Hepatocyte (in vitro differentiated cells): ENCODE data around the gene SPECC1L.

ENCODE experiments used
- EZH2 ChIP-seq: fragments of 200-600 bp; sonication (generic); IDR thresholded peaks from 2 replicates; pipeline ENCODE4 v1.6.1; 2016; ENCODE audit warnings: antibody characterized with exemption, mild to moderate bottlenecking, borderline replicate concordance
- EZH2phosphoT487 ChIP-seq: fragments of 200-600 bp; sonication (generic); IDR thresholded peaks from one replicate; pipeline ENCODE4 v1.6.1; 2018; ENCODE audit warnings: antibody characterized with exemption, mild to moderate bottlenecking, low read depth, moderate library complexity; ENCODE audit not compliant: unreplicated experiment, severe bottlenecking
- TF ChIP-seq, protein P1 (sequence below): fragments of 200-600 bp; sonication (generic); IDR thresholded peaks from 2 replicates; pipeline ENCODE4 v1.5.1; 2016; ENCODE audit warnings: antibody characterized with exemption, mild to moderate bottlenecking; ENCODE audit not compliant: poor library complexity

GRCh38 chr22:24393012-24393559 lies 122.5 kb downstream of the SPECC1L start:
- TF ChIP-seq, protein P1, sequence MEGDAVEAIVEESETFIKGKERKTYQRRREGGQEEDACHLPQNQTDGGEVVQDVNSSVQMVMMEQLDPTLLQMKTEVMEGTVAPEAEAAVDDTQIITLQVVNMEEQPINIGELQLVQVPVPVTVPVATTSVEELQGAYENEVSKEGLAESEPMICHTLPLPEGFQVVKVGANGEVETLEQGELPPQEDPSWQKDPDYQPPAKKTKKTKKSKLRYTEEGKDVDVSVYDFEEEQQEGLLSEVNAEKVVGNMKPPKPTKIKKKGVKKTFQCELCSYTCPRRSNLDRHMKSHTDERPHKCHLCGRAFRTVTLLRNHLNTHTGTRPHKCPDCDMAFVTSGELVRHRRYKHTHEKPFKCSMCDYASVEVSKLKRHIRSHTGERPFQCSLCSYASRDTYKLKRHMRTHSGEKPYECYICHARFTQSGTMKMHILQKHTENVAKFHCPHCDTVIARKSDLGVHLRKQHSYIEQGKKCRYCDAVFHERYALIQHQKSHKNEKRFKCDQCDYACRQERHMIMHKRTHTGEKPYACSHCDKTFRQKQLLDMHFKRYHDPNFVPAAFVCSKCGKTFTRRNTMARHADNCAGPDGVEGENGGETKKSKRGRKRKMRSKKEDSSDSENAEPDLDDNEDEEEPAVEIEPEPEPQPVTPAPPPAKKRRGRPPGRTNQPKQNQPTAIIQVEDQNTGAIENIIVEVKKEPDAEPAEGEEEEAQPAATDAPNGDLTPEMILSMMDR: no peak
- TF ChIP-seq EZH2phosphoT487: no peak
- TF ChIP-seq EZH2: no peak
